Hepatocyte (in vitro differentiated cells): ENCODE results near the gene DHRS7B. TPM values are rescaled to one million over a fixed set of nuclear protein-coding genes. Genes with fewer than 3 reads are reported as not detected.

ENCODE experiments used
- DNase-seq: peaks from one replicate; pipeline ENCODE4 v3.0.0-alpha.2; 2016; ENCODE audit warnings: low spot score
- H2AFZ ChIP-seq: fragments of 200-600 bp; sonication (generic); 2 replicates; pipeline ENCODE4 v1.6.0; 2016; ENCODE audit warnings: antibody characterized with exemption, mild to moderate bottlenecking
- H3K27ac ChIP-seq: fragments of 200-600 bp; sonication (generic); 2 replicates; pipeline ENCODE4 v1.5.1; 2016; ENCODE audit warnings: mild to moderate bottlenecking
- H3K27me3 ChIP-seq: fragments of 200-600 bp; sonication (generic); 2 replicates; pipeline ENCODE4 v1.6.1; 2016
- H3K36me3 ChIP-seq: fragments of 200-600 bp; sonication (generic); replicated peaks from 2 replicates; pipeline ENCODE4 v1.5.1; 2016; ENCODE audit warnings: low read depth; ENCODE audit not compliant: insufficient read depth
- H3K4me1 ChIP-seq: fragments of 200-600 bp; sonication (generic); 2 replicates; pipeline ENCODE4 v1.5.1; 2016; ENCODE audit warnings: mild to moderate bottlenecking, moderate library complexity; ENCODE audit not compliant: insufficient read depth
- H3K4me2 ChIP-seq: fragments of 200-600 bp; sonication (generic); 2 replicates; pipeline ENCODE4 v1.6.0; 2016
- H3K4me3 ChIP-seq: fragments of 200-600 bp; sonication (generic); 2 replicates; pipeline ENCODE4 v1.5.1; 2016; ENCODE audit warnings: mild to moderate bottlenecking
- H3K79me2 ChIP-seq: fragments of 200-600 bp; sonication (generic); 2 replicates; pipeline ENCODE4 v1.6.0; 2017; ENCODE audit warnings: mild to moderate bottlenecking
- H3K9me2 ChIP-seq: fragments of 200-600 bp; sonication (generic); replicated peaks from 2 replicates; pipeline ENCODE4 v1.6.0; 2017; ENCODE audit warnings: mild to moderate bottlenecking; ENCODE audit not compliant: insufficient read depth
- H3K9me3 ChIP-seq: fragments of 200-600 bp; sonication (generic); 2 replicates; pipeline ENCODE4 v1.5.1; 2016; ENCODE audit warnings: low read depth, mild to moderate bottlenecking
- H4K20me1 ChIP-seq: fragments of 200-600 bp; sonication (generic); 2 replicates; pipeline ENCODE4 v1.6.0; 2016; ENCODE audit warnings: mild to moderate bottlenecking; ENCODE audit not compliant: insufficient read depth, poor library complexity, severe bottlenecking
- EZH2 ChIP-seq: fragments of 200-600 bp; sonication (generic); IDR thresholded peaks from 2 replicates; pipeline ENCODE4 v1.6.1; 2016; ENCODE audit warnings: antibody characterized with exemption, mild to moderate bottlenecking, borderline replicate concordance
- EZH2phosphoT487 ChIP-seq: fragments of 200-600 bp; sonication (generic); IDR thresholded peaks from one replicate; pipeline ENCODE4 v1.6.1; 2018; ENCODE audit warnings: antibody characterized with exemption, mild to moderate bottlenecking, low read depth, moderate library complexity; ENCODE audit not compliant: unreplicated experiment, severe bottlenecking
- WGBS: methylation state at CpG from one replicate; pipeline ENCODE4 v1.1.6; 2016; ENCODE audit warnings: low lambda C conversion rate; ENCODE audit errors: missing lambda C conversion rate; 5-methylcytosine and 5-hydroxymethylcytosine counted together
- polyA plus RNA-seq: library from polyadenylated mRNA; unstranded; fragments of >200 nt; fragmentation: Nextera tagmentation; extraction: Ambion mirVana; gene quantifications from 2 replicates; pipeline ENCODE4 v1.2.1, GENCODE V29; 2016
- total RNA-seq: library from RNA; depleted of rRNA; stranded (reverse); fragments of >200 nt; gene quantifications from 2 replicates; pipeline ENCODE4 v1.2.3, GENCODE V29; 2014
- TF ChIP-seq, protein P1 (sequence below): fragments of 200-600 bp; sonication (generic); IDR thresholded peaks from 2 replicates; pipeline ENCODE4 v1.5.1; 2016; ENCODE audit warnings: antibody characterized with exemption, mild to moderate bottlenecking; ENCODE audit not compliant: poor library complexity

DHRS7B gene
- total and polyA plus RNA-seq, 2 experiments from 2014 or later: 34.6 to 46.2 TPM

DNA sequence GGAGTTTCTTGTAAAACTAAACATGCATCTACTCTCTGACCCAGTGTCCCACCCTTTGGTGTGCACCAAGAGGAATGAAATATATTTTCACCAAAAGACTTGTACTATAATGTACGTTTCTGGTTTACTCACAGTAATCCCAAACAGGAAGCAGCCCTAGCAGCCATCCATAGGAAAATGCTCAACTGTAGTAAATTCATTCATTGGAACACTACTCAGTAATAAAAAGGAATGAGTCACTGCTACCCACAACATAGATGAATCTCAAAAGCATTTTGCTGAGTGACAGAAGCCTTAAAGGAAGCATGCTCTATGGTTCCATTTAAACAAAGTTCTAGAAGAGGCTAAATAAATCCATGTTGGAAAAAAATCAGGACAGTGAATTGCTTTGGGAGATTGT, 37.6 kb upstream of the DHRS7B start:
- no peaks in the 10 kb centered on the region for H3K79me2 ChIP-seq
- H3K9me3 ChIP-seq: no peaks in the 10 kb centered on the region
- H2AFZ ChIP-seq: no peak overlapping the region
- WGBS: 43% methylated on average over 1 of the region's 1 CpG
- H3K4me3 ChIP-seq: no peak overlapping the region
- TF ChIP-seq EZH2phosphoT487 (no peak), EZH2 (no peak)
- TF ChIP-seq, protein P1, sequence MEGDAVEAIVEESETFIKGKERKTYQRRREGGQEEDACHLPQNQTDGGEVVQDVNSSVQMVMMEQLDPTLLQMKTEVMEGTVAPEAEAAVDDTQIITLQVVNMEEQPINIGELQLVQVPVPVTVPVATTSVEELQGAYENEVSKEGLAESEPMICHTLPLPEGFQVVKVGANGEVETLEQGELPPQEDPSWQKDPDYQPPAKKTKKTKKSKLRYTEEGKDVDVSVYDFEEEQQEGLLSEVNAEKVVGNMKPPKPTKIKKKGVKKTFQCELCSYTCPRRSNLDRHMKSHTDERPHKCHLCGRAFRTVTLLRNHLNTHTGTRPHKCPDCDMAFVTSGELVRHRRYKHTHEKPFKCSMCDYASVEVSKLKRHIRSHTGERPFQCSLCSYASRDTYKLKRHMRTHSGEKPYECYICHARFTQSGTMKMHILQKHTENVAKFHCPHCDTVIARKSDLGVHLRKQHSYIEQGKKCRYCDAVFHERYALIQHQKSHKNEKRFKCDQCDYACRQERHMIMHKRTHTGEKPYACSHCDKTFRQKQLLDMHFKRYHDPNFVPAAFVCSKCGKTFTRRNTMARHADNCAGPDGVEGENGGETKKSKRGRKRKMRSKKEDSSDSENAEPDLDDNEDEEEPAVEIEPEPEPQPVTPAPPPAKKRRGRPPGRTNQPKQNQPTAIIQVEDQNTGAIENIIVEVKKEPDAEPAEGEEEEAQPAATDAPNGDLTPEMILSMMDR: no peak
- no peaks in the 10 kb centered on the region for H3K27me3 ChIP-seq
- H3K4me2 ChIP-seq: no peak overlapping the region
- H3K4me1 ChIP-seq: peaks cover 3% of the 10 kb centered on the region
- no peak for DNase-seq
- H3K27ac ChIP-seq: no peak overlapping the region
- no peaks in the 10 kb centered on the region for H4K20me1 ChIP-seq
- H3K36me3 ChIP-seq: no peaks in the 10 kb centered on the region
- no peaks in the 10 kb centered on the region for H3K9me2 ChIP-seq

DNA sequence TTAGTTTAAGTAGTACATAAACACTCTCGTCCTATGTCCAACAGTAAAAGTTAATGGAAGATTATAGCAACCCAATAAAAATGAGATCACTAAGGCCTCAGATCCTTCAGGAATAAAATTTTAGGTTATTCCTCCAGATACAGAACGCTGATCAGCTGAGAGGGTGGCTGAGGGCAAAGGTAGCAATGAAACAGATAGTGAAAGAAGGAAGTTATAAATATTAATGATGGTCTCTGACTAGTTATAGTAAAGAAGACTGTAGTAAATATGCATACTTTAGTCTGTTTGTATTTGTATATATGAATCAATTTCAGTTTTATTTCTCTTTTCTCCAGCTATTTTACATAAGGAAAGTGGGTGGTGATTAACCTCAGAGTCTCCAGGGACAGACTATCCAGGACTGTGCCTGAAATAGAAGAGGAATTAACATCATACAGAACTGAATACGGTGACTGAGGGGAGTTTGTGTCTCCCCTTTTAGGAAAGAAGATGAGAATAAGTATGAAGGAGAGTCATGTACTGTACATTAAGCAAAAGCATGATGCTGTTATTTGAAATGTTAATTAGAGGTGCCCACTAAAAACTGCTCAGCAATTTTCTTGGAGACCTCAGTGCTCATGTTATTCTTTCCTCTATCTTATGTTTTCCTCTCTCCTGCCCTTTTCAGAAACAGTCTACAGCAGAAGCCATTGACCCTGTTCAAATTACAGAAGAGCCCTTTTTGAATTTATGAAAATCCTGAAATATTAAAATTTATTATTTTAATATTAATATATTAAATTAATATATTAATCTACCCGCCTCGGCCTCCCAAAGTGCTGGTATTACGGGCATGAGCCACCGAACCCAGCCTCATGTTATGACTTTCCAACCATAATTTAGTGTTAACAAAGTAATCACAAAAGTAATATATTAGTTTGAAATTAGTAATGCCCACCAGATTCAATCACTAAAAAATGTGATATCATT, 36.5 kb upstream of the DHRS7B start:
- H3K36me3 ChIP-seq: no peaks in the 10 kb centered on the region
- no peak for DNase-seq
- H3K9me3 ChIP-seq: no peaks in the 10 kb centered on the region
- no peaks in the 10 kb centered on the region for H3K9me2 ChIP-seq
- H3K27ac ChIP-seq: no peak overlapping the region
- no peak overlapping the region for H3K4me3 ChIP-seq
- peaks cover 3% of the 10 kb centered on the region for H3K4me1 ChIP-seq
- H3K79me2 ChIP-seq: no peaks in the 10 kb centered on the region
- TF ChIP-seq, protein P1: no peak
- no peaks in the 10 kb centered on the region for H4K20me1 ChIP-seq
- 78% methylated on average over 7 of the region's 7 CpGs for WGBS
- no peaks in the 10 kb centered on the region for H3K27me3 ChIP-seq
- H2AFZ ChIP-seq: no peak overlapping the region
- no peak overlapping the region for H3K4me2 ChIP-seq

DNA sequence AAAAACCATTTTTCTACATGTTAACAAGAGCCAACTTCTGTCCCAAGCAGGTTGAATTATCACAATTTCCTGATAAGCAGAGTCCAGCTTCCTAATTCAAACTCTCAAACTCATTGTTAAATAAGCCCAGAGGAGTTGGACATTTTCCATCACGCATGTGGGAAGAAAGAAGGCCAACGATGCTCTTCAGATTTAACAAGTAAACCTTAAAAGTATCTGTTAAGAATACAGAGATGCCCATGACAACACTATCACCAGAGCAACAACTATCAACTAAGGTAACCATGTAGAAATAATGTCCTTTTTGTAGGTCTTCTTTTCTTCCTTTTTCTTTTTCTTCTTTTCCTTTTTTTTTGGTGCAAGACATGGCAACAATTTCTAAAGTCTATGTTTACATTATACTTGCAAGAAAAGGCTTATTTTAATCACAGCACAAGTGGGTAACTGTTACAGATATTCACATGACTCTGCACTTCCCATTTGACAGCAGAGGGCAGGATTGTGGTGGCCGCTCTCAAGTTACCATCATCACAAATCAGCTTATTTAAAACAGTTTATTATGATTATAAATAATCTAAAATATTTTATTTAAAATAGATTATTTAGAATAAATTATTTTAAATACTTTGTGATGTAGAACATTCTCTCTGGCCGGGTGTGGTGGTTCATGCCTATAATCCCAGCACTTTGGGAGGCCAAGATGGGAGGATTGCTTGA, 35.7 kb upstream of the DHRS7B start:
- Histone ChIP-seq H3K27me3 (no peaks in the 10 kb centered on the region), H3K27ac (no peak overlapping the region), H3K4me3 (no peak overlapping the region), H3K4me2 (no peak overlapping the region), H3K9me2 (no peaks in the 10 kb centered on the region), H3K4me1 (peaks cover 3% of the 10 kb centered on the region), H3K79me2 (no peaks in the 10 kb centered on the region), H4K20me1 (no peaks in the 10 kb centered on the region), H2AFZ (no peak overlapping the region), H3K36me3 (no peaks in the 10 kb centered on the region), H3K9me3 (no peaks in the 10 kb centered on the region)
- TF ChIP-seq, protein P1: peak; percentile 14
- TF ChIP-seq EZH2phosphoT487 (no peak), EZH2 (no peak)
- 81% methylated on average over 4 of the region's 4 CpGs for WGBS
- no peak for DNase-seq
